ENCODE results near the gene LARP4B.

DNA sequence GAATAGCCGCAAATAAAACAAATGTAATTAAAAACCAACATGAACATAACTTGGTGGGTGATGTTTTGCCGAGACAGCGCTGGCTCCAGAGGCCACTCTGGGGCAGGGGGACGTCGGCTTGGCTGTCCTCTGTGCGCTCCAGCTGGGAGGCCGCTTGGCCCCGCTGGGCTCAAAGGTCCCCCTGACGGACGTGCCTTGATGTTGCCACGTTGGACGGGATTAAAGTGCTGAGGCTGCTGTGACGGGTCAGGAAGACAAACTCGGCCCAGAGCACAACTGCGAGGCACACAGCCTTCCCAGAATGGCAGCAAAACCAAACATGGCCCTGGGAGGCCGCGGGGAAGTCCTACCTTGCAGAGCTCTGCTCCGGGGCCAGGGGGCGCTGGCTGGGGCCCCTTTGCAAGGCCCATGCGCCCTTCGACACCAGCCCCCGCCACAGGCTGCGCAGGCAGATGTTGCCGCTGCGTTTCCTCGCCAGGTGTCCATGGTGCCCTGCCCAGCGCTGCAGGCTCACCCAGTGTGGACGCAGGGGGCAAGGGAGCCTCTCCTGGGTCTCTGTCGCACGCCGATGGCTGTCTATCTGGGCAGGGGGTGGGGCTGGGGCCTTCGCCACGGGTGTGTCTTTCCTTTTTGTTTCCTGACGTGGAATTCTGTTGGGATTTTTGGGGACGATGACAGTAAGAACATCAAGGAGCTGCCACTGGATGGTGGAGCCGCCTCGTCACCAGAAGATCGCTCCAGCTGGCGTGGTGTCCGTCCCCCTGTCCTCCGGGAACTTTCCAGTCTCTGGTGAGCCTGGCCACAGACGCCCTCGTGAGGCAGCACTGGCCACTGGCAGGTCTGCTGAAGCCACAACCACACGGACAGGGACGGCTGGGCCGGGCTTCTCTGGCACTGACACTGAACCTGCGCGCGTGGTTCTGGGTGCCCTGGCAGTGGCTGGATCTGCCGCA is 142.4 kb downstream of the LARP4B start:
- TF ChIP-seq, protein P1, sequence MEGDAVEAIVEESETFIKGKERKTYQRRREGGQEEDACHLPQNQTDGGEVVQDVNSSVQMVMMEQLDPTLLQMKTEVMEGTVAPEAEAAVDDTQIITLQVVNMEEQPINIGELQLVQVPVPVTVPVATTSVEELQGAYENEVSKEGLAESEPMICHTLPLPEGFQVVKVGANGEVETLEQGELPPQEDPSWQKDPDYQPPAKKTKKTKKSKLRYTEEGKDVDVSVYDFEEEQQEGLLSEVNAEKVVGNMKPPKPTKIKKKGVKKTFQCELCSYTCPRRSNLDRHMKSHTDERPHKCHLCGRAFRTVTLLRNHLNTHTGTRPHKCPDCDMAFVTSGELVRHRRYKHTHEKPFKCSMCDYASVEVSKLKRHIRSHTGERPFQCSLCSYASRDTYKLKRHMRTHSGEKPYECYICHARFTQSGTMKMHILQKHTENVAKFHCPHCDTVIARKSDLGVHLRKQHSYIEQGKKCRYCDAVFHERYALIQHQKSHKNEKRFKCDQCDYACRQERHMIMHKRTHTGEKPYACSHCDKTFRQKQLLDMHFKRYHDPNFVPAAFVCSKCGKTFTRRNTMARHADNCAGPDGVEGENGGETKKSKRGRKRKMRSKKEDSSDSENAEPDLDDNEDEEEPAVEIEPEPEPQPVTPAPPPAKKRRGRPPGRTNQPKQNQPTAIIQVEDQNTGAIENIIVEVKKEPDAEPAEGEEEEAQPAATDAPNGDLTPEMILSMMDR (conservative IDR thresholded peaks at IDR 0.05; ENCODE audit: low read length): 0 out of 2 replicates have a peak, but pooled peaks have one; percentile 33
- no peak for TF ChIP-seq EZH2phosphoT487 (IDR thresholded peaks at IDR 0.05; ENCODE audit: borderline replicate concordance, low read depth, low read length)

Data from OCI-LY7 (cell line).